ENCODE results near the gene FIGN. TPM values are rescaled to one million over a fixed set of nuclear protein-coding genes. Genes with fewer than 3 reads are reported as not detected.

The FIGN gene
- total RNA-seq, 2 experiments from 2014 or later: not detected

GRCh38 chr2:163682695-163683094 lies 53.1 kb downstream of the FIGN start:
- H3K4me3 Mint-ChIP-seq: no peak overlapping the region
- TF ChIP-seq CTCF (IDR thresholded peaks at IDR 0.05): no peak
- ChIA-PET POLR2A (no interaction called here), CTCF (no interaction called here)
- H3K9me3 Mint-ChIP-seq: peaks cover 3% of the 10 kb centered on the region
- H3K4me1 Mint-ChIP-seq (ENCODE audit: low read depth): no peaks in the 10 kb centered on the region
- no peak for ATAC-seq
- H3K27me3 Mint-ChIP-seq: no peaks in the 10 kb centered on the region
- H3K27ac Mint-ChIP-seq: no peak overlapping the region
- no peak for DNase-seq
- intact Hi-C loops (cut with micrococcal nuclease): no loop called here
- no peaks in the 10 kb centered on the region for H3K36me3 Mint-ChIP-seq (ENCODE audit: low read depth)

- CTCF ChIA-PET: no interaction called here
- DNase-seq (no peak), ATAC-seq (no peak)
- H3K36me3 Mint-ChIP-seq (ENCODE audit: low read depth): no peaks in the 10 kb centered on the region
- POLR2A ChIA-PET: no interaction called here
- H3K27me3 Mint-ChIP-seq: no peaks in the 10 kb centered on the region
- H3K27ac Mint-ChIP-seq: no peak overlapping the region
- H3K4me1 Mint-ChIP-seq (ENCODE audit: low read depth): no peaks in the 10 kb centered on the region
- no peak overlapping the region for H3K4me3 Mint-ChIP-seq
- intact Hi-C loops (cut with micrococcal nuclease): no loop called here
- no peak for TF ChIP-seq CTCF (IDR thresholded peaks at IDR 0.05)
- peaks cover 3% of the 10 kb centered on the region for H3K9me3 Mint-ChIP-seq
Observed at GRCh38 chr2:163681745-163682144, 54.1 kb downstream of the FIGN start.

- Mint-ChIP-seq H3K4me3 (no peak overlapping the region), H3K36me3 (ENCODE audit: low read depth) (no peaks in the 10 kb centered on the region), H3K27ac (no peak overlapping the region), H3K4me1 (ENCODE audit: low read depth) (no peaks in the 10 kb centered on the region), H3K9me3 (no peaks in the 10 kb centered on the region), H3K27me3 (no peaks in the 10 kb centered on the region)
- ATAC-seq: no peak
- no peak for TF ChIP-seq CTCF (IDR thresholded peaks at IDR 0.05)
- CTCF ChIA-PET: no interaction called here
- POLR2A ChIA-PET: no interaction called here
- intact Hi-C loops (cut with micrococcal nuclease): no loop called here
- no peak for DNase-seq
Observed at GRCh38 chr2:163675388-163675787, 60.4 kb downstream of the FIGN start.

- ChIA-PET CTCF (no interaction called here), POLR2A (no interaction called here)
- H3K4me3 Mint-ChIP-seq: no peak overlapping the region
- intact Hi-C loops (cut with micrococcal nuclease): no loop called here
- no peak for TF ChIP-seq CTCF (IDR thresholded peaks at IDR 0.05)
- ATAC-seq (no peak), DNase-seq (no peak)
- no peaks in the 10 kb centered on the region for H3K27me3 Mint-ChIP-seq
- no peaks in the 10 kb centered on the region for H3K4me1 Mint-ChIP-seq (ENCODE audit: low read depth)
- H3K27ac Mint-ChIP-seq: no peak overlapping the region
- H3K9me3 Mint-ChIP-seq: no peaks in the 10 kb centered on the region
- no peaks in the 10 kb centered on the region for H3K36me3 Mint-ChIP-seq (ENCODE audit: low read depth)
Observed at GRCh38 chr2:163673522-163673921, 62.3 kb downstream of the FIGN start.

- H3K27me3 Mint-ChIP-seq: no peaks in the 10 kb centered on the region
- H3K27ac Mint-ChIP-seq: no peak overlapping the region
- intact Hi-C loops (cut with micrococcal nuclease): no loop called here
- H3K4me3 Mint-ChIP-seq: no peak overlapping the region
- H3K4me1 Mint-ChIP-seq (ENCODE audit: low read depth): no peaks in the 10 kb centered on the region
- ChIA-PET CTCF (no interaction called here), POLR2A (no interaction called here)
- peaks cover 1% of the 10 kb centered on the region for H3K9me3 Mint-ChIP-seq
- H3K36me3 Mint-ChIP-seq (ENCODE audit: low read depth): no peaks in the 10 kb centered on the region
- DNase-seq (no peak), ATAC-seq (no peak)
- TF ChIP-seq CTCF (IDR thresholded peaks at IDR 0.05): no peak
Observed at GRCh38 chr2:163670929-163671328, 64.9 kb downstream of the FIGN start.
